Trophoblast cell (in vitro differentiated cells and primary cell): ENCODE data around the gene C11orf42.

Source experiments
- DNase-seq, 2 donors: peaks; one replicate each; pipeline ENCODE4 v3.0.0-alpha.2; 2016
- H2AFZ ChIP-seq: 2 replicates; pipeline ENCODE4 v1.6.1; 2013; ENCODE audit warnings: low read length, moderate library complexity, mild to moderate bottlenecking; ENCODE audit not compliant: insufficient read depth, poor library complexity
- H2AK5ac ChIP-seq: 2 replicates; pipeline ENCODE4 v1.6.1; 2013; ENCODE audit warnings: mild to moderate bottlenecking, low read length
- H2BK120ac ChIP-seq: 2 replicates; pipeline ENCODE4 v1.6.1; 2013; ENCODE audit warnings: low read length, mild to moderate bottlenecking, moderate library complexity; ENCODE audit not compliant: insufficient read depth, poor library complexity
- H2BK12ac ChIP-seq: 2 replicates; pipeline ENCODE4 v1.6.1; 2013; ENCODE audit warnings: mild to moderate bottlenecking, low read length, moderate library complexity
- H2BK5ac ChIP-seq: 2 replicates; pipeline ENCODE4 v1.6.1; 2013; ENCODE audit warnings: low read length, low read depth, moderate library complexity, mild to moderate bottlenecking; ENCODE audit not compliant: poor library complexity
- H3K14ac ChIP-seq: 2 replicates; pipeline ENCODE4 v1.6.1; 2013; ENCODE audit warnings: mild to moderate bottlenecking, low read length
- H3K18ac ChIP-seq: 2 replicates; pipeline ENCODE4 v1.6.1; 2013; ENCODE audit warnings: mild to moderate bottlenecking, low read length
- H3K23ac ChIP-seq: 2 replicates; pipeline ENCODE4 v1.6.1; 2013; ENCODE audit warnings: low read length
- H3K27ac ChIP-seq: 2 replicates; pipeline ENCODE4 v1.5.1; 2013; ENCODE audit warnings: low read depth, mild to moderate bottlenecking, inconsistent platforms, low read length, moderate library complexity
- H3K27me3 ChIP-seq: 2 replicates; pipeline ENCODE4 v1.6.1; 2013; ENCODE audit warnings: inconsistent platforms, mild to moderate bottlenecking, low read length, moderate library complexity; ENCODE audit not compliant: insufficient read depth
- H3K36me3 ChIP-seq, 2 experiments: 1 replicate in 1 of 2; 2 replicates in 1 of 2; pipeline ENCODE4 v1.6.1; 2013; ENCODE audit warnings: low read length in 2 of 2, mild to moderate bottlenecking in 2 of 2, moderate library complexity in 1 of 2; ENCODE audit not compliant: insufficient read depth in 2 of 2, control insufficient read depth in 1 of 2
- H3K4ac ChIP-seq: 2 replicates; pipeline ENCODE4 v1.6.1; 2013; ENCODE audit warnings: low read depth, mild to moderate bottlenecking, low read length, moderate library complexity
- H3K4me1 ChIP-seq, 2 experiments: 1 replicate in 1 of 2; 2 replicates in 1 of 2; pipeline ENCODE4 v1.6.1; 2013; ENCODE audit warnings: low read length in 2 of 2, mild to moderate bottlenecking in 2 of 2, moderate library complexity in 1 of 2; ENCODE audit not compliant: insufficient read depth in 2 of 2, control insufficient read depth in 1 of 2
- H3K4me2 ChIP-seq: 2 replicates; pipeline ENCODE4 v1.6.1; 2013; ENCODE audit warnings: inconsistent platforms, mild to moderate bottlenecking, low read length, moderate library complexity
- H3K4me3 ChIP-seq: 2 replicates; pipeline ENCODE4 v1.5.1; 2013; ENCODE audit warnings: mild to moderate bottlenecking, low read depth, low read length, inconsistent platforms
- H3K79me1 ChIP-seq: one replicate; pipeline ENCODE4 v1.6.1; 2013; ENCODE audit warnings: low read length
- H3K79me2 ChIP-seq: 2 replicates; pipeline ENCODE4 v1.6.1; 2013; ENCODE audit warnings: low read length, mild to moderate bottlenecking; ENCODE audit not compliant: control insufficient read depth, insufficient read depth, poor library complexity
- H3K9ac ChIP-seq: 2 replicates; pipeline ENCODE4 v1.6.1; 2013; ENCODE audit warnings: mild to moderate bottlenecking, low read length
- H3K9me3 ChIP-seq: 2 replicates; pipeline ENCODE4 v1.6.1; 2013; ENCODE audit warnings: low read depth, mild to moderate bottlenecking, control low read depth, inconsistent platforms, low read length; ENCODE audit not compliant: insufficient read depth
- H4K12ac ChIP-seq: 2 replicates; pipeline ENCODE4 v1.6.1; 2013; ENCODE audit warnings: low read depth, mild to moderate bottlenecking, low read length, moderate library complexity
- H4K8ac ChIP-seq: 2 replicates; pipeline ENCODE4 v1.6.1; 2013; ENCODE audit warnings: low read depth, mild to moderate bottlenecking, low read length, moderate library complexity
- H4K91ac ChIP-seq: one replicate; pipeline ENCODE4 v1.6.1; 2013; ENCODE audit warnings: low read depth, mild to moderate bottlenecking, low read length, moderate library complexity
- WGBS: extraction: QIAGEN DNeasy Blood & Tissue Kit; methylation state at CpG from one replicate; pipeline ENCODE4 v1.1.7; 2013; ENCODE audit warnings: missing lambda C conversion rate; ENCODE audit not compliant: insufficient read length, insufficient coverage; ENCODE audit errors: extremely low coverage; 5-methylcytosine and 5-hydroxymethylcytosine counted together

C11orf42 gene

DNA sequence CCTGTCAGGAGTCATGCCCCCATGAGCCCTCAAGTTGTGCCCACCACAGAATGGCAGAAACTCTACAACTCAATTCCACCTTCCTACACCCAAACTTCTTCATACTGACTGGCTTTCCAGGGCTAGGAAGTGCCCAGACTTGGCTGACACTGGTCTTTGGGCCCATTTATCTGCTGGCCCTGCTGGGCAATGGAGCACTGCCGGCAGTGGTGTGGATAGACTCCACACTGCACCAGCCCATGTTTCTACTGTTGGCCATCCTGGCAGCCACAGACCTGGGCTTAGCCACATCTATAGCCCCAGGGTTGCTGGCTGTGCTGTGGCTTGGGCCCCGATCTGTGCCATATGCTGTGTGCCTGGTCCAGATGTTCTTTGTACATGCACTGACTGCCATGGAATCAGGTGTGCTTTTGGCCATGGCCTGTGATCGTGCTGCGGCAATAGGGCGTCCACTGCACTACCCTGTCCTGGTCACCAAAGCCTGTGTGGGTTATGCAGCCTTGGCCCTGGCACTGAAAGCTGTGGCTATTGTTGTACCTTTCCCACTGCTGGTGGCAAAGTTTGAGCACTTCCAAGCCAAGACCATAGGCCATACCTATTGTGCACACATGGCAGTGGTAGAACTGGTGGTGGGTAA is 6.1 kb upstream of the C11orf42 start, which contains the start of gene OR52W1:
TSS of gene OR52W1 (plus strand) at position 51 of the 637 bp plus-strand sequence. CDS start at position 51, 0 bp downstream.
- Histone ChIP-seq H4K91ac (no peak within 1 kb of the TSS), H3K18ac (no peak within 1 kb of the TSS), H3K27me3 (no peaks in the 10 kb centered on the region), H3K79me2 (no peaks in the 10 kb centered on the region), H3K14ac (no peak within 1 kb of the TSS), H3K4me2 (no peak within 1 kb of the TSS), H4K8ac (no peak within 1 kb of the TSS), H4K12ac (no peak within 1 kb of the TSS), H2BK12ac (no peak within 1 kb of the TSS), H3K4ac (no peak within 1 kb of the TSS), H3K4me3 (no peak within 1 kb of the TSS), H3K23ac (no peak within 1 kb of the TSS), H2AFZ (no peak within 1 kb of the TSS), H2AK5ac (no peak within 1 kb of the TSS), H3K4me1 (peaks cover 0 to 2% of the 10 kb centered on the region in 2 experiments), H3K9ac (no peak within 1 kb of the TSS), H3K36me3 (peaks cover 0 to 2% of the 10 kb centered on the region in 2 experiments), H2BK5ac (no peak within 1 kb of the TSS), H3K27ac (no peak within 1 kb of the TSS), H3K79me1 (no peaks in the 10 kb centered on the region), H2BK120ac (no peak within 1 kb of the TSS), H3K9me3 (peaks cover 2% of the 10 kb centered on the region)
- WGBS = no CpG with 5 or more reads among the region's 5 CpGs
- DNase-seq = no peak

DNA sequence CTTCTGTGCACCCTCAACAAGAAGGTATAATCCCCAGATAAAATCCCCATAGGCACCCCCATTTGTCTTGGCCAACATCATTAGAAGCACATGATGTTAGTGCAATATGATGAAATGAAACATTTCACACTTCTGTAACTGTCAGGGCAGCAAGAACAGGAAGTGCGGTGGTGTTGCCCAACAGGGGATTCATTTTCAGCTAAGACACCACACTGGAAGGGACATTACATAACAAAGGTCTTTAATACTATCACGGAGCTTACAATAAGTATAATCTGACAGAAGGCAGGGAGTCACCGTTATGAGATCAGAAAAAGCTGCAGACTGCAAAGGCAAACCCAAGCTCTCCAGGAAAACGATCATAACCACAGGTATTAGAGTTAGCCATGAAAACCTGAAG is 4.4 kb upstream of the C11orf42 start:
- Histone ChIP-seq H3K4me1 (peaks cover 0 to 2% of the 10 kb centered on the region in 2 experiments), H3K9me3 (peaks cover 2% of the 10 kb centered on the region), H3K79me1 (no peaks in the 10 kb centered on the region), H3K4me2 (no peak overlapping the region), H3K14ac (no peak overlapping the region), H3K36me3 (peaks cover 0 to 8% of the 10 kb centered on the region in 2 experiments), H3K79me2 (no peaks in the 10 kb centered on the region), H2BK5ac (no peak overlapping the region), H3K9ac (no peak overlapping the region), H4K8ac (no peak overlapping the region), H3K27ac (no peak overlapping the region), H4K91ac (no peak overlapping the region), H2AK5ac (no peak overlapping the region), H3K4me3 (no peak overlapping the region), H2AFZ (no peak overlapping the region), H3K23ac (no peak overlapping the region), H3K27me3 (no peaks in the 10 kb centered on the region), H4K12ac (no peak overlapping the region), H3K4ac (no peak overlapping the region), H3K18ac (no peak overlapping the region), H2BK120ac (no peak overlapping the region), H2BK12ac (no peak overlapping the region)
- peak; percentile 13 to 32 for DNase-seq
- no CpG with 5 or more reads among the region's 4 CpGs for WGBS

DNA sequence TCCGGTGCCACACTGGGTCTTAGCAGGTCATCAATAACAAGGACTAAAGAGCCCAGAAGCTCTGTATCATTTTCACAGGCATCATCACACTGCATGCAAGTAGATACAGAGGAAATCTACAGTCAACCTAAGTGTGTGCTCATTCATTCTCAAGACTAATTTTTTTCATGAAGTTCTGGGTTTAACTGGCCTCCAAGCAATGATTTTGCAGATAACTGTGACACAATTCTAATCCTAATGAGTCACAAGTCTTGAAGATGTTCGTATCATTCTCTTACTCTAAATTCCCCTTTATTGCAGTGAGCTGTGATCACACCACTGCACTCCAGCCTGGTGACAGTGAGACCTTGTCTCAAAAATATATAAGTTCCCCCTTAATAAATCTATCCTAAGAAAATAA is 3.9 kb upstream of the C11orf42 start:
- no peak overlapping the region for H4K12ac ChIP-seq
- H3K9me3 ChIP-seq = peaks cover 2% of the 10 kb centered on the region
- no peak overlapping the region for H2BK12ac ChIP-seq
- H3K36me3 ChIP-seq = peaks cover 0 to 8% of the 10 kb centered on the region in 2 experiments
- H3K9ac ChIP-seq = no peak overlapping the region
- no peak overlapping the region for H4K91ac ChIP-seq
- H3K23ac ChIP-seq = no peak overlapping the region
- no peaks in the 10 kb centered on the region for H3K79me1 ChIP-seq
- DNase-seq = peak in 1 of 2 donors; percentile 60
- no peak overlapping the region for H2AFZ ChIP-seq
- H3K79me2 ChIP-seq = no peaks in the 10 kb centered on the region
- no peak overlapping the region for H3K4me2 ChIP-seq
- no peak overlapping the region for H3K18ac ChIP-seq
- no peak overlapping the region for H4K8ac ChIP-seq
- no peak overlapping the region for H3K4ac ChIP-seq
- no CpG with 5 or more reads among the region's 2 CpGs for WGBS
- H3K4me3 ChIP-seq = no peak overlapping the region
- no peaks in the 10 kb centered on the region for H3K27me3 ChIP-seq
- no peak overlapping the region for H2AK5ac ChIP-seq
- no peak overlapping the region for H2BK5ac ChIP-seq
- no peak overlapping the region for H2BK120ac ChIP-seq
- no peak overlapping the region for H3K14ac ChIP-seq
- H3K27ac ChIP-seq = no peak overlapping the region
- peaks cover 0 to 2% of the 10 kb centered on the region in 2 experiments for H3K4me1 ChIP-seq

DNA sequence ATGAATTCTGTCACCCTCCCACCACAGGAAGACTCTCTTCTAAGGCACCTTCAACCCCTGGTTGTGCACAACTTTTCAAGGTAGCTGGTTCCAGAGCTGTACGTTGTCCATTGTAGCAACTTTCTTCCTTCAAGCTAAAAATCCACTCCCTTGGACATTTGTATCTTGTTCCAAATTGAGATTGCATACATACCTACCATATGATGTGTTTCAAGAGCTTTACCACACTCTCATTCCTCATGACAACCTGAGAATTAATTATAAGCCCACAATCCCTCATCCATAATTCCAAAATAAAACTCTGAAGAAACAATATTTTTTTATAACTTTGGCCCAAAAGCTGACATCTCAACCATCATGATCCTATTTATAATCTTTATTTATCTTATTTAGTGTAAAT is 3.3 kb upstream of the C11orf42 start:
- peak in 1 of 2 donors; percentile 18 for DNase-seq
- WGBS = no CpG with 5 or more reads among the region's 1 CpG
- Histone ChIP-seq H3K14ac (no peak overlapping the region), H4K8ac (no peak overlapping the region), H2AFZ (no peak overlapping the region), H3K9me3 (peaks cover 2% of the 10 kb centered on the region), H3K4me1 (peaks cover 0 to 2% of the 10 kb centered on the region in 2 experiments), H3K4me2 (no peak overlapping the region), H3K9ac (no peak overlapping the region), H3K4me3 (no peak overlapping the region), H3K79me1 (no peaks in the 10 kb centered on the region), H3K27ac (no peak overlapping the region), H3K27me3 (no peaks in the 10 kb centered on the region), H2BK12ac (no peak overlapping the region), H2AK5ac (no peak overlapping the region), H3K36me3 (peaks cover 0 to 8% of the 10 kb centered on the region in 2 experiments), H3K4ac (no peak overlapping the region), H3K79me2 (no peaks in the 10 kb centered on the region), H2BK120ac (no peak overlapping the region), H2BK5ac (no peak overlapping the region), H4K91ac (no peak overlapping the region), H4K12ac (no peak overlapping the region), H3K23ac (no peak overlapping the region), H3K18ac (no peak overlapping the region)
